ENCODE measurements around the gene DOCK11. TPM values are rescaled to one million over a fixed set of nuclear protein-coding genes. Genes with fewer than 3 reads are reported as not detected.

Gene DOCK11
- total and polyA plus RNA-seq, 10 of the 15 experiments (the other 5 are each of a cell fraction or from before 2014, with no cell fraction given) = 16.3 to 30.7 (median 19.8) TPM

DNA sequence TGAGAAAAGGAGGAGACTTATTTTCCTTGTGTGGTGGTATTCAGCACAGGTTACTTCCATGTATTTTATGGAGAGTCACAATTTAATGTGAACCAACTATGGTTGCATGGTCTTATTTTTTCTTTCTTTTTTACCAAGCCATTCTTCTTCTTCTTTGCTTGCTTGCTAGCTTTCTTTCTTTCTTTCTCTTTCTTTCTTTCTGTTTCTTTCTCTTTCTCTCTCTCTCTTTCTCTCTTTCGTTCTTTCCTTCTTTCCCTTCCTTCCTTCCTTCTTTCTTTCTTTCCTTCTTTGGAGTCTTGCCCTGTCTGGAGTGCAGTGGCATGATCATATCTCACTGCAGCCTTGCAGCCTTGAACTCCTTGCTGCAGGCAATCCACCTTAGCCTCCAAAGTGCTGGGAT, 68.9 kb downstream of the DOCK11 start (continued):
- TF ChIP-seq JUND (IDR thresholded peaks at IDR 0.05; ENCODE audit: low read depth, low read length) = no peak
- TF ChIP-seq CREM (IDR thresholded peaks at IDR 0.05; ENCODE audit: low read depth) = no peak
- TF ChIP-seq SRF (IDR thresholded peaks at IDR 0.05; ENCODE audit: low read depth in 2 of 2, low read length in 2 of 2) = no peak

DNA sequence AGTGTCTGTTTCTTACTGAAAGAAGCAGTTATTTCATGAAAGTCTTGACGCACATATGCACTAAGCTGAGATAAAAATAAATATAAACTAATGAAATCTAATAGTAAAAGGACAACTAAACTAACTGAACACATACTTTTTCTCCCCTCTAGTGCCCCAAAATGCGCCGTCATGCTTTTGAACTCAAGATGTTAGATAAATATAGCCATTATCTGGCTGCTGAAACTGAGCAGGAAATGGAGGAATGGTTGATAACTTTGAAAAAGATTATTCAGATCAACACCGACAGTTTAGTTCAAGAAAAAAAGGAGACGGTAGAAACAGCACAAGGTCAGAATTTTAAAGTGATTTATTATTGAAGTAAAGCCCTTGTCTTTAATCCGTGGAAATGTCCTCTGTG, 70.2 kb downstream of the DOCK11 start:
- Histone ChIP-seq H3K4me1 (ENCODE audit: control insufficient read depth, insufficient read depth, low read length) (no peaks in the 10 kb centered on the region), H3K4me2 (ENCODE audit: control insufficient read depth, insufficient read depth) (no peak overlapping the region), H3K9ac (ENCODE audit: control insufficient read depth, insufficient read depth, low read length) (no peak overlapping the region), H4K20me1 (ENCODE audit: control insufficient read depth, insufficient read depth) (no peaks in the 10 kb centered on the region), H3K4me3 (no peak overlapping the region), H2AFZ (ENCODE audit: control insufficient read depth, low read depth, low read length) (no peak overlapping the region), H3K79me2 (ENCODE audit: control insufficient read depth, insufficient read depth, low read length) (no peaks in the 10 kb centered on the region), H3K36me3 (ENCODE audit: control insufficient read depth in 2 of 2, insufficient read depth in 2 of 2, low read length in 1 of 2) (no peaks in the 10 kb centered on the region; a peak in 1 of 4 replicates), H3K27ac (ENCODE audit: control insufficient read depth, insufficient read depth) (no peak overlapping the region), H3K9me3 (replicated peaks; ENCODE audit: control insufficient read depth, insufficient read depth, low read length) (no peaks in the 10 kb centered on the region), H3K27me3 (replicated peaks in 1 of 2; ENCODE audit: control insufficient read depth in 2 of 2, insufficient read depth in 2 of 2, low read length in 1 of 2) (no peaks in the 10 kb centered on the region)
- no peak for DNase-seq (ENCODE audit: low read depth, low spot score)
- no TSS peak for BruUV-seq (replicated peaks)
- intact Hi-C loops (cut with micrococcal nuclease; ENCODE audit: unreplicated experiment) (no loop called here), in situ Hi-C loops (cut with MboI) (no loop called here)
- FAIRE-seq = no peak
- ChIA-PET SMC1A (ENCODE audit: uncharacterized antibody, unreplicated experiment) (no interaction called here), CTCF (no interaction called here), RAD21 (ENCODE audit: unreplicated experiment) (no interaction called here), POLR2A (no interaction called here)
- WGBS (ENCODE audit: insufficient coverage, insufficient replicate concordance, low lambda C conversion rate, missing lambda C conversion rate) = 69% methylated on average over 6 of the region's 6 CpGs
- TF ChIP-seq EGR1 (IDR thresholded peaks at IDR 0.05; ENCODE audit: borderline replicate concordance in 1 of 2, low read depth in 2 of 2, low read length in 2 of 2) (no peak), MTA3 (IDR thresholded peaks at IDR 0.05; ENCODE audit: borderline replicate concordance, low read length) (no peak), ZZZ3 (IDR thresholded peaks at IDR 0.05; ENCODE audit: control insufficient read depth, insufficient read length, low read depth) (no peak), RFX5 (IDR thresholded peaks at IDR 0.05; ENCODE audit: low read depth, low read length) (no peak), TCF3 (IDR thresholded peaks at IDR 0.05; ENCODE audit: borderline replicate concordance, insufficient read depth, low read depth, low read length) (no peak), WRNIP1 (IDR thresholded peaks at IDR 0.05; ENCODE audit: borderline replicate concordance, low read depth, low read length) (no peak), ZNF622 (IDR thresholded peaks at IDR 0.05) (no peak), TCF7 (IDR thresholded peaks at IDR 0.05; ENCODE audit: borderline replicate concordance) (no peak), NFYB (IDR thresholded peaks at IDR 0.05; ENCODE audit: insufficient read depth, low read depth, low read length) (no peak), CREM (IDR thresholded peaks at IDR 0.05; ENCODE audit: low read depth) (no peak), SMAD1 (IDR thresholded peaks at IDR 0.05; ENCODE audit: low read depth, partially characterized antibody) (no peak), SREBF1 (IDR thresholded peaks at IDR 0.05; ENCODE audit: low read length) (no peak), NR2C1 (IDR thresholded peaks at IDR 0.05) (no peak), SUPT20H (IDR thresholded peaks at IDR 0.05; ENCODE audit: borderline replicate concordance, control insufficient read depth, low read depth, low read length) (no peak), SMAD5 (IDR thresholded peaks at IDR 0.05; ENCODE audit: low read depth) (no peak)
- TF ChIP-seq, protein P1, sequence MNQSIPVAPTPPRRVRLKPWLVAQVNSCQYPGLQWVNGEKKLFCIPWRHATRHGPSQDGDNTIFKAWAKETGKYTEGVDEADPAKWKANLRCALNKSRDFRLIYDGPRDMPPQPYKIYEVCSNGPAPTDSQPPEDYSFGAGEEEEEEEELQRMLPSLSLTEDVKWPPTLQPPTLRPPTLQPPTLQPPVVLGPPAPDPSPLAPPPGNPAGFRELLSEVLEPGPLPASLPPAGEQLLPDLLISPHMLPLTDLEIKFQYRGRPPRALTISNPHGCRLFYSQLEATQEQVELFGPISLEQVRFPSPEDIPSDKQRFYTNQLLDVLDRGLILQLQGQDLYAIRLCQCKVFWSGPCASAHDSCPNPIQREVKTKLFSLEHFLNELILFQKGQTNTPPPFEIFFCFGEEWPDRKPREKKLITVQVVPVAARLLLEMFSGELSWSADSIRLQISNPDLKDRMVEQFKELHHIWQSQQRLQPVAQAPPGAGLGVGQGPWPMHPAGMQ (IDR thresholded peaks at IDR 0.05; ENCODE audit: borderline replicate concordance) = no peak
- ATAC-seq = no peak
